ENCODE results near the gene NFKBIE.

GRCh38 chr6:44276667-44277640, 11.6 kb upstream of the NFKBIE start:
- no peak for TF ChIP-seq CTCF (IDR thresholded peaks at IDR 0.05)
- TF ChIP-seq POLR2A (IDR thresholded peaks at IDR 0.05), result no peak
